Osteocyte (in vitro differentiated cells): Measurements from ENCODE around the gene NKX6-2. TPM values are rescaled to one million over a fixed set of nuclear protein-coding genes. Genes with fewer than 3 reads are reported as not detected.

Experiments
- DNase-seq: peaks from one replicate; pipeline ENCODE4 v3.0.0; 2021; ENCODE audit warnings: mixed read lengths; ENCODE audit not compliant: unreplicated experiment; ENCODE audit errors: extremely low spot score
- H3K27ac Mint-ChIP-seq: one replicate; pipeline ENCODE4 v1.8.0; 2021; ENCODE audit warnings: mild to moderate bottlenecking, mixed read lengths; ENCODE audit not compliant: unreplicated experiment
- H3K27me3 Mint-ChIP-seq: one replicate; pipeline ENCODE4 v1.8.0; 2021; ENCODE audit warnings: mixed read lengths; ENCODE audit not compliant: unreplicated experiment
- H3K36me3 Mint-ChIP-seq: one replicate; pipeline ENCODE4 v1.8.0; 2021; ENCODE audit warnings: mixed read lengths; ENCODE audit not compliant: unreplicated experiment
- H3K4me1 Mint-ChIP-seq: one replicate; pipeline ENCODE4 v1.8.0; 2021; ENCODE audit warnings: mixed read lengths; ENCODE audit not compliant: unreplicated experiment
- H3K4me3 Mint-ChIP-seq: one replicate; pipeline ENCODE4 v1.8.0; 2021; ENCODE audit warnings: mild to moderate bottlenecking, moderate library complexity, mixed read lengths; ENCODE audit not compliant: unreplicated experiment
- H3K9me3 Mint-ChIP-seq: one replicate; pipeline ENCODE4 v1.8.0; 2021; ENCODE audit warnings: mixed read lengths; ENCODE audit not compliant: unreplicated experiment
- total RNA-seq: library from RNA; stranded (reverse); gene quantifications from 2 replicates; pipeline ENCODE4 v1.2.1, GENCODE V29; 2021
- TF ChIP-seq, protein P1 (sequence below): fragments of 200-600 bp; sonication (generic); IDR thresholded peaks from 2 replicates; pipeline ENCODE4 v1.5.0; 2021; ENCODE audit warnings: antibody characterized with exemption, mild to moderate bottlenecking, moderate library complexity

Gene NKX6-2
- total RNA-seq, 1 donor from 2014 or later = not detected

GRCh38 chr10:132763545-132763944 is 22.4 kb downstream of the NKX6-2 start:
- TF ChIP-seq, protein P1, sequence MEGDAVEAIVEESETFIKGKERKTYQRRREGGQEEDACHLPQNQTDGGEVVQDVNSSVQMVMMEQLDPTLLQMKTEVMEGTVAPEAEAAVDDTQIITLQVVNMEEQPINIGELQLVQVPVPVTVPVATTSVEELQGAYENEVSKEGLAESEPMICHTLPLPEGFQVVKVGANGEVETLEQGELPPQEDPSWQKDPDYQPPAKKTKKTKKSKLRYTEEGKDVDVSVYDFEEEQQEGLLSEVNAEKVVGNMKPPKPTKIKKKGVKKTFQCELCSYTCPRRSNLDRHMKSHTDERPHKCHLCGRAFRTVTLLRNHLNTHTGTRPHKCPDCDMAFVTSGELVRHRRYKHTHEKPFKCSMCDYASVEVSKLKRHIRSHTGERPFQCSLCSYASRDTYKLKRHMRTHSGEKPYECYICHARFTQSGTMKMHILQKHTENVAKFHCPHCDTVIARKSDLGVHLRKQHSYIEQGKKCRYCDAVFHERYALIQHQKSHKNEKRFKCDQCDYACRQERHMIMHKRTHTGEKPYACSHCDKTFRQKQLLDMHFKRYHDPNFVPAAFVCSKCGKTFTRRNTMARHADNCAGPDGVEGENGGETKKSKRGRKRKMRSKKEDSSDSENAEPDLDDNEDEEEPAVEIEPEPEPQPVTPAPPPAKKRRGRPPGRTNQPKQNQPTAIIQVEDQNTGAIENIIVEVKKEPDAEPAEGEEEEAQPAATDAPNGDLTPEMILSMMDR = no peak
- H3K27me3 Mint-ChIP-seq = no peaks in the 10 kb centered on the region
- no peak overlapping the region for H3K4me3 Mint-ChIP-seq
- no peak overlapping the region for H3K27ac Mint-ChIP-seq
- peaks cover 21% of the 10 kb centered on the region for H3K36me3 Mint-ChIP-seq
- DNase-seq = no peak
- peaks cover 5% of the 10 kb centered on the region for H3K9me3 Mint-ChIP-seq
- no peaks in the 10 kb centered on the region for H3K4me1 Mint-ChIP-seq

DNA sequence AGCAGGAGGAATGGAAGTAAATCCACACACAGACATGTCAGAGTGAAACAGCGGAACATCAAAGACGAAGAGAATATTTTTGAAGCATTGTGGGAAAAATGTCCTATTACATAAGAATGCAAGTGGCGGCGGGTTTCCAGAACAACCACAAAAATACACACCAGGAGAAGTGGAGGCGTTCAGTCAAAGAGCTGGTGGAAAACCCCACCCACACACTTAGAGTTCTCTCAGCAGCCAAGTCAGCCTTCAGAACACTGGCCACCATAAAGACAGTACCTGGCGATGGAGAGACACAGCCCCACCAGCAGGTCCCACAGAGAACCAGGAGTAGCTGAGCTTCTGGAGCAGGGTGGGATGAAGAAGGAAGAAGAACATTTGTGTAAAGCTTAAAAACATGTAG is 23.7 kb downstream of the NKX6-2 start:
- DNase-seq = no peak
- TF ChIP-seq, protein P1 = no peak
- Mint-ChIP-seq H3K36me3 (peaks cover 17% of the 10 kb centered on the region), H3K4me1 (no peaks in the 10 kb centered on the region), H3K27me3 (no peaks in the 10 kb centered on the region), H3K4me3 (no peak overlapping the region), H3K9me3 (peaks cover 5% of the 10 kb centered on the region), H3K27ac (no peak overlapping the region)

- H3K27ac Mint-ChIP-seq = no peak overlapping the region
- H3K4me3 Mint-ChIP-seq = no peak overlapping the region
- H3K4me1 Mint-ChIP-seq = no peaks in the 10 kb centered on the region
- peaks cover 17% of the 10 kb centered on the region for H3K36me3 Mint-ChIP-seq
- H3K27me3 Mint-ChIP-seq = no peaks in the 10 kb centered on the region
- peaks cover 5% of the 10 kb centered on the region for H3K9me3 Mint-ChIP-seq
- TF ChIP-seq, protein P1 = no peak
- DNase-seq = no peak
These were observed 24.4 kb downstream of the NKX6-2 start for GRCh38 chr10:132761395-132762060.

- Mint-ChIP-seq H3K4me3 (no peak overlapping the region), H3K27me3 (no peaks in the 10 kb centered on the region), H3K4me1 (no peaks in the 10 kb centered on the region), H3K36me3 (peaks cover 22% of the 10 kb centered on the region), H3K9me3 (peaks cover 5% of the 10 kb centered on the region), H3K27ac (no peak overlapping the region)
- DNase-seq = no peak
- TF ChIP-seq, protein P1 = no peak
These were observed 27.1 kb downstream of the NKX6-2 start for GRCh38 chr10:132758865-132759264.

GRCh38 chr10:132757171-132757570 is 28.8 kb downstream of the NKX6-2 start:
- Mint-ChIP-seq H3K36me3 (peaks cover 23% of the 10 kb centered on the region), H3K27ac (no peak overlapping the region), H3K4me1 (no peaks in the 10 kb centered on the region), H3K27me3 (no peaks in the 10 kb centered on the region), H3K9me3 (peaks cover 5% of the 10 kb centered on the region), H3K4me3 (no peak overlapping the region)
- TF ChIP-seq, protein P1 = no peak
- no peak for DNase-seq
